HL-60/S4 (cell line): ENCODE data around the gene ITGB1.
"Not testable (repeated sequence)": the region's sequence is repeated elsewhere in the genome, so short reads cannot be mapped to it uniquely, and the experiment has no call there.

Experiments used
- in situ Hi-C: fragments of 300-500 bp; cut with MboI; formaldehyde crosslinking; loops from 2 replicates; pipeline ENCODE4 v1.14.3; 2022; ENCODE audit warnings: low sequenced_read_pairs

Gene ITGB1

GRCh38 chr10:32958085-32959005 lies at the start of gene ITGB1:
Gene ITGB1, minus strand, starts transcription at chr10:32958230. Its CDS starts 22,672 bp downstream, at chr10:32935558.
- in situ Hi-C loops = no loop called here

DNA sequence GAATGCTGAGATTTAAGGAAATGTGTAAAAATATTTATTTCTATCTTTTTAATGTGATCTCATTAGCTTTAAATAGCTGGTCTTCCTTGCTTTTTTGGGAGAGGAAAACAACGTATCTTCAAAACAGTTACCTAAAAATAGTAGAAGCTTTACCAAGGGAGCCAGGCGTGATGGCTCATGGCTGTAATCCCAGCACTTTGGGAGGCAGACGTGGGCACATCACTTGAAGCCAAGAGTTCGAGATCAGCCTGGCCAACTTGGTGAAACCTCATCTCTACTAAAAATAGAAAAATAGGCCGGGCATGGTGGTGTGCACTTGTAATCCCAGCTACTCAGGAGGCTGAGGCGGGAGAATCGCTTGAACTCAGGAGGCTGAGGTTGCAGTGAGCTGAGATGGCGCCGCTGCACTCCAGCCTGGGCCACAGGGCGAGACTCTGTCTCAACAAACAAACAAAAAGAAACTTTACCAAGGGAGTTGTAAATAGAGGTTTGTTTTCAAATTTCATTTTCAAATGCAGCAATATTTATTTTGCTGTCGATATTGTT lies 48.4 kb upstream of the ITGB1 start:
- in situ Hi-C loops = loop anchor here (10.0 kb wide), 1 partner anchor 212 kb away; no protein-coding TSS in a partner anchor

DNA sequence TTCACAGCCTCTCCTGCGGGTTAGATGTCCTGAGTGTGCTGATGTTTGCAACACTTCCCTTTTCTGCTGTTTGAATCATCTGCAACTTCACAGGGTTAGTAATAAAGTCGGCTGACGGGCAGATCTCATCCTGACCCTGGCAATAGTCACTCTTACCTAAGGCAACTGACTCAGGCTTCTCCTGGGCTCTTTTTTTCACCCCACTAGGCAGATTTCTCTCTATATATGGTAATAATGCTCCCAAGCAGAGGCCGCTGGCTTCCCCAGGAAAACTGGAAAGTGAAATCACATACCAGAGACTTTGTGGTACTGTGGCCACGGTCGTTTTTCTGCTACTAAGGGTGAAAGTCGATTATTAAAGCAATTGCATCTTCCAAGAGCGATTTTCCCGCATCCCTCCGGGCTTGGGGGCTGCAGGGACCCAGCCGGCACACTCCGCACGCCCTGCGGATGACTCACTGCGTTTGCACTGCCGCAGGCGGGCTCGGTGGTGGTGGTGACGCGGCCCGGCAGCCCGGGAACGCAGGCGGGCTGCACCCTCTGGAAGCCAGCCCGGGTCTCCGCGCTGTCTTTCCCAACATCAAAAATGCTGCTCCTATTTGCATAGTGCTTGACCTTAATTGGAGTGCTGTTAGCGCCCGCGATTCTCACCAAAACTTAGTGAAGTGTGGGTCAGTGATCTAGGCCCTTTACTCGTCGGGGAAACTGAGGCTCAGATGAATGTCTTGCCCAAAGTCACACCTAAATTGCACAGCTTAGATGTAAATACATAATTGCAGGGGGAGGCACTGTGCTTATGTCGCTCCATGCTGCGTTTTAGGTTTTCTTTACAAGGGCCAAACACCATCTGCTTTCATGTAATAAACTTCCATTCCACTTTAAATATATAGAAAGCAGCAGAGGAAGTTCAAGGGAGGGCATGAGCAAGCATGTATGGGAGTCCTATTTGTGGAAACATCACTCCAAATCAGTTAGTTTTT lies 47.6 kb upstream of the ITGB1 start:
- in situ Hi-C loops = loop anchor here (10.0 kb wide), 1 partner anchor 211 kb away; no protein-coding TSS in a partner anchor

GRCh38 chr10:33001908-33002492 lies 44.0 kb upstream of the ITGB1 start:
- in situ Hi-C loops = loop anchor here (10.0 kb wide), 1 partner anchor 207 kb away; no protein-coding TSS in a partner anchor

DNA sequence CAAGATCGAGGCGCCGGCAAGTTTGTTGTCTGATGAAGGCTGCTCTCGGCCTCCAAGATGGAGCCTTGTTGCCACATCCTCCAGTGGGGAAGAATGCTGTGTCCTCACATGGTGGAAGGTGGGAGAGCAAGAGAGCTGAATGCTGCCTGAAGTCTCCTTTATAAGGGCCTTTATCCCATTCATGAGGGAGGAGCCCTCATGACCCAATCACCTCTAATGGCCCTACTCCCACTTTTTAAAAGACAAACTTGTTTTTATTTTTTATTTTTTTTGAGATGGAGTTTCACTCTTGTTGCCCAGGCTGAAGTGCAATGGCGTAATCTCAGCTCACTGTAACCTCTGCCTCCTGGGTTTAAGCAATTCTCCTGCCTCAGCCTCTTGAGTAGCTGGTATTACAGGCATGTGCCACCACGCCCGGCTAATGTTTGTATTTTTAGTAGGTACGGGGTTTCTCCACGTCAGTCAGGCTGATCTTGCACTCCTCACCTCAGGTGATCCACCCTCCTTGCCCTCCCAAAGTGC lies 40.1 kb upstream of the ITGB1 start:
- in situ Hi-C loops = not testable (repeated sequence)

DNA sequence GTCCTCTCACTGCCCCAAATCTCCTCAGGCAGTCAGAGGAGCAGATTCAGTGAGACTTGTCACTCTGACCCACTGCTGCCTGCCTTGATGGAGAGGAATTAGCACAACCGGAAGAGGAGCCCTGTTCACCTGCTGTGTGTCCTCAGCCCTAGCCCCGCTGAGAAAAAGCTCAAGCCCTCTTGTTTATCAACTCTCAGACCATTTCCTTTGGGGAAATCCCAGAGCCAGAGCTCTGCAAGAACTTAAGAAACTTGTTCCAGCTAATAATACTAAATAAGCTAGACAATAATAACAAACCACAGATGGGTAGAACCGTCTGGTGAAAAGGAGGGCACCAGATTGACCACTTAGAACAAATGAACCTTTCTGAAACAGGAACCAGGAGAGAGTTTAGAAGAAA lies 37.7 kb upstream of the ITGB1 start:
- in situ Hi-C loops = no loop called here

DNA sequence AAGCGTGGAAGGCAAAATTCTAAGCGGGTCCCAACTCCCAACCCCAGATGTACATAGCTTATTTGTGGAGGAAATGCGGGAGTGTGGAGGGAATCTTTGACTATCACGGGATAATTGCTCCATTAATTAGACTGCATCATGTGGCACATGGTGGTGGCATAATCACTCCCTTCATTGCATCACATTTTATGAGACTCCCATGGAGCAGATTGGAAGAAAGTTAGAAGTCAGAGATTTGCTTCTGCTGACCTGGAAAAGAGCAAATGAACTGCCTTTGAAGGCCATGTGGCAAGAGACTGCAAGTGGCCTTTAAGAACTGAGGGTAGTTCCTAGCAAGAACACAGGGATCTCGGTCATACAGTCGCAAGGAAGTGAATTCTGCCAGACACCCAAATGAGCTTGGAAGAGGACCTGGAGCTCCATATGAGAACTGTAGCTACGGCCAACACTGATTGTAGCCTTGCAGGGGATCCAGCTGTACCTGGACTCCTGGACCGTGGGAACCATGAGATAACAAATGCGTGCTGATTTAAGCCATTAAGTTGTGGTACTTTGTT lies 37.1 kb upstream of the ITGB1 start:
- in situ Hi-C loops = no loop called here

DNA sequence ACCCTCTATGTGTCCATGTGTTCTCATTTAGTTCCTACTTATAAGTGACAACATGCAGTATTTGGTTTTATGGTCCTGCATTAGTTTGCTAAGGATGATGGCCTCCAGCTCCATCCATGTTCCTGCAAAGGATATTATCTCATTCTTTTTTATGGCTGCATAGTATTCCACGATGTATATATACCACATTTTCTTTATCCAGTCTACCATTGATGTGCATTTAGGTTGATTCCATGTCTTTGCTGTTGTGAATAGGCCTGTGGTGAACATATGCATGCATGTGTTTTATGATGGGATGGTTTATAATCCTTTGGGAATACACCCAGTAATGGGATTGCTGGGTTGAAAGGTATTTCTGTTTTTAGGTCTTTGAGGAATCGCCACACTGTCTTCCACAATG lies 36.6 kb upstream of the ITGB1 start:
- in situ Hi-C loops = not testable (repeated sequence)

DNA sequence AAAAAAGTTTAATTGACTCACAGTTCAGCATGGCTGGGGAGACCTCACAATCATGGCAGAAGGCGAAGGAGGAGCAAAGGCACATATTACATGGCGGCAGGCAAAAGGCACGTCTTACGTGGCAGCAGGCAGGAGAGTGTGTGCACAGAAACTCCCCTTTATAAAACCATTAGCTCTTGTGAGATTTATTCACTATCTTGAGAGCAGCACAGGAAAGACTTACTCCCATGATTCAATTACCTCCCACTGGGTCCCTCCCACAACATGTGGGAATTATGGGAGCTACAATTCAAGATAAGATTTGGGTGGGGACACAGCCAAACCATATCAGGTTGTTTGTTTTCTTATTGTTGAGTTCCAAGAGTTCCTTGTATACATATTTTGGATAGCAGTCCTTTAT lies 34.3 kb upstream of the ITGB1 start:
- in situ Hi-C loops = not testable (repeated sequence)

DNA sequence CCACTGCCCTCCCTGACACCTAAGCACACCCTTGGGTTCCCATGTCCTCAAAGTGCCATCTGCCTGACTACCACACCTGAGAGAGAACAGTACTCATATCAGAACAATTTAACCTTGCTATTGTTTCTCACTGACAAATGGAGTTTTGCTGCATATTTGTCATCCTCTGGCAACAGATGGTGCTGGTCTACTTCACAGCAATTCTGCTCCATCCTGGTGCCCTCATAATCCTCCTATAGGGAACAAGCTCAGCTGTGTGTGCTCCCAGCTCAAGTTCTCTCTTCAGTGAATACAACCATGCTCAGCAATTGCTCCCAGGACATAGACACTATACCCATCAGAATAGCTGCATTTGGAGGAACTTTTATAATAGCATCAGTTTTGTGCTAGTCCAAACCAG lies 32.8 kb upstream of the ITGB1 start:
- in situ Hi-C loops = no loop called here

DNA sequence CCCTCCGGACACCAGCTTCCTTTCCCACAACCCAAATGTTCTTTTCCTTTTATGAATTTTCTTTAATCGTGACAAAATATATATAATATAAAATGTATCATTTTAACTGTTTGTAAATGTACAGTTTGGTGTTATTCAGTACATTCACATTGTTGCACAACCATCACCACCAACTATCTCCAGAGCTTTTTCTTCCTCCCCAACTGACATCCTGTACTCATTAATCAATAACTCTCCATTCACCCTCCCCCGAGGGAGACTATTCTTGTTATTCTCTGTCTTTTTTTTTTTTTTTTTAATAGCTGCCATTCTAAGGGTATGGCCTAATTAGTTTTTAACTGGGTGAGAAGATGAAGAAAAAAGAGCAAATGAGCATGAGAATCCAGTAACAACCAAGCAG lies 30.6 kb upstream of the ITGB1 start:
- in situ Hi-C loops = no loop called here

DNA sequence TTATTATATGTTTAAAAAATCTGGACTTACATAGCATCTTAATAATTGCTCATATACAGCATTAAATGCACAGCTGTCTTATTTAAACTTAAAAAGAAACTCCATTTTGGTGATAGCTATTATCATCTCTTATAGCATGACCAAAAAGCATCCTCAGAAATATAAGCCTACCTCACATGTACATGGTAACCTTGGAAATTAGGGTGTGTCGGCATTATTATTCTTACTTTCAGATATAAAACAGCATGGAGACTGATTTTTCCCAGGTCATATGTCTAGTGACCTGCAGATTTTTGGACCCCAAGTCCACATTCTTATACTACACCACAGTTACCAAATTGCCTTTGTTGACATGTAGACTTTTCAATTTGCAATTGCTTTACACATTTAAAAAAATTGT lies 29.1 kb upstream of the ITGB1 start:
- in situ Hi-C loops = no loop called here

GRCh38 chr10:32985775-32986350 lies 27.8 kb upstream of the ITGB1 start:
- in situ Hi-C loops = no loop called here

GRCh38 chr10:32985341-32985764 lies 27.3 kb upstream of the ITGB1 start:
- in situ Hi-C loops = no loop called here

DNA sequence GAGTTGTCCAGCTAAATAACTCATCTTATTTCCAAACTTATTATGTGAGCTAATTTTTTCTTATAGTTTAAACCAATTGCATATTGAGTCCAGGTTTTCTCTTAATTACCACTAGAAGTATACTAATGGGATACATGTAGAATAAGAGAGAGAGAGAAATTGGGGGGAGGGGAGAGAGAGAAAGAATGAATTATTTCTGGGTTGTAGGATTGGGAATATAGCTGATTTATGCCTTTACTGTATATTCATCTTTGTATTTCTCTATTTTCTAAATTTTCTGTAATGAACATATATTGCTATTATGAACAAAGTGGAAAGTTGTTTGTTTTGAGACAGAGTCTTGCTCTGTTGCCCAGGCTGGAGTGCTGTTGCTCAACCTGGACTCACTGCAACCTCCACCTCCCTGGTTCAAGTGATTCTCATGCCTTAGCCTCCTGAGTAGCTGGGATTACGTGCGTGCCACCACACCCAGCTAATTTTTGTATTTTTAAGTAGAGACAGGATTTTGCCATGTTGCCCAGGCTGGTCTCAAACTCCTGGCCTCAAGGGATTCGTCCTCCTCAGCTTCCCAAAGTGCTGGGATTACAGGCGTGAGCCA lies 26.1 kb upstream of the ITGB1 start:
- in situ Hi-C loops = no loop called here

DNA sequence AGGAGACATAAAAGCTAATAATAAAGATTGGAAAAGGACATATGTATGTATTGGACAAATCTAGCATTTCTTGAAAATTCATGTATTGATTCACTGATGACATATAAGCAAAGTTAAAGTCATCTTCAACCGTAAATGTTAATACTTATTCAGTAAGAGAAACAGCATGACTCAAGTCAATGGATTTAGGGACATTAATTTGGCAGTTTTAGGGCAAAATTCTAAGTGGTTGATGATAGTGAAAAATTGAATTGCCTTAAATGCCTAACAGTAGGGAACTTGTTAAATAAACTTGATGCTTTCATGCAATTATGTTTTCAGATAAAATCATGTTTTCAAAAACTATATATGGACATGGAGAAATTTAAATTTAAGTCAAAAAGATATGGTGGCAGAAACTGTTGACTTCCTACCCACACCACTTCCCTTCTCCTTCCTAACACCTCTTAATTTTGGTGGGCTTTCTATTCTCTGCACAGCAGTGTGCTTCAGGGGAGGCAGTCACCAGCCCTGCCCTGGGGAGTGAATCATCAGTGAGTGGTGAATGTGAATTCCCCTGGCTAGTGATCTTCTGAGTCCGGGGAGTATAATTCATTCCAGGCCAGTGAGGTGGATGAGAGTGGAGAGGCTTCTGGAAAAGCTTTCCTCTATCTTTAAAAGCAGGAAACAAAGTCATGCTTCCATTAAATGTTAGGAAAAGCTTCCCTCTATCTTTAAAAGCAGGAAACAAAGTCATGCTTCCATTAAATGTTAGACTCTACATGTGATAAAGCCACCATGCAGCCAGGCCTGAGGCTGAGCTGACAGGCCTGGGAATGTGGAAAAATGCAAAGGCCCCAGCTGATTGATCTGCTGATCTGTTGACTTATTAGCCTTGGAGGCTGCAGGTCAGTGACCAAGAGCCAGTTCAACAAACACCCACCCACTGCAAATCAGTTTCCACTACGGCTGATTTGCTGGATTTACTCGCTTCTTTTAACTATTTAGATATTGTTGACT lies 25.2 kb upstream of the ITGB1 start:
- in situ Hi-C loops = no loop called here

GRCh38 chr10:32982293-32982709 lies 24.3 kb upstream of the ITGB1 start:
- in situ Hi-C loops = no loop called here

DNA sequence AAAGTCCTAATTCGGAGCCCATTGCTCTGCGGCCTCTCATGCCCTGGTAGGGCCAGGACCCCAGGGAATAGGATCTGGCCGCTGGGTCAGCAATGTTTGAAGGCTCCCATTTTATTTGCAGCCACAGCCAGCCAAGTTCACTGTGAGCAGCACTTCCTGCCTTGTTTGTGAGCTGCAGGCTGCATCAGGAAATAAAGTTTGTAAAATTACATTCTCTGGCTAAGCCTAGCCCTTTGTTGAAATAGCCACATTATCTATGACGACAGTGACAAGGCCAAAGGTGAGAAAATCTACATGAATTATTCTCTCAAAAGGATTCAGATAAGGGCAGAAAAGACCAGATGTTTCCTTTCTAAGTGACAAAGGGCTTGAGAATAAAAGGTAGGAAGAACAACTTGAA lies 23.7 kb upstream of the ITGB1 start:
- in situ Hi-C loops = no loop called here
